GM18507 (cell line): ENCODE results near the gene CCDC3.

Source experiments
- DNase-seq: peaks from one replicate; pipeline ENCODE4 v3.0.0; 2011; ENCODE audit warnings: low read depth; ENCODE audit not compliant: insufficient read length; ENCODE audit errors: extremely low spot score
- FAIRE-seq: peaks from 2 replicates; lab custom pipeline; 2011; peaks lifted over from hg19 to GRCh38; lab: Jason Lieb, UNC

Gene CCDC3

GRCh38 chr10:12969951-12970350 lies 31.6 kb downstream of the CCDC3 start:
- FAIRE-seq (no peak), DNase-seq (no peak)

GRCh38 chr10:12966067-12966466 lies 35.4 kb downstream of the CCDC3 start:
- no peak for DNase-seq

GRCh38 chr10:12965571-12965970 lies 35.9 kb downstream of the CCDC3 start:
- FAIRE-seq = no peak
- no peak for DNase-seq

More at GRCh38 chr10:12966067-12966466, 35.4 kb downstream of the CCDC3 start:
- FAIRE-seq = no peak

GRCh38 chr10:12962556-12962955 lies 39.0 kb downstream of the CCDC3 start:
- no peak for DNase-seq
- FAIRE-seq = no peak

- DNase-seq (no peak), FAIRE-seq (no peak)
Observed at GRCh38 chr10:12961416-12962205, 39.9 kb downstream of the CCDC3 start.

GRCh38 chr10:12960941-12961340 lies 40.6 kb downstream of the CCDC3 start:
- DNase-seq (no peak), FAIRE-seq (no peak)

GRCh38 chr10:12960334-12960898 lies 41.1 kb downstream of the CCDC3 start:
- no peak for DNase-seq
- FAIRE-seq = no peak

GRCh38 chr10:12958546-12959110 lies 42.9 kb downstream of the CCDC3 start:
- FAIRE-seq (no peak), DNase-seq (no peak)

GRCh38 chr10:12957081-12957480 lies 44.4 kb downstream of the CCDC3 start:
- FAIRE-seq (no peak), DNase-seq (no peak)

- no peak for DNase-seq
- no peak for FAIRE-seq
Observed at GRCh38 chr10:12954866-12955265, 46.6 kb downstream of the CCDC3 start.

GRCh38 chr10:12950583-12951128 lies 50.9 kb downstream of the CCDC3 start:
- FAIRE-seq = no peak

GRCh38 chr10:12949248-12949647 lies 52.3 kb downstream of the CCDC3 start:
- DNase-seq = no peak
- FAIRE-seq = no peak

More at GRCh38 chr10:12950583-12951128, 50.9 kb downstream of the CCDC3 start:
- no peak for DNase-seq

- no peak for FAIRE-seq
- DNase-seq = no peak
Observed at GRCh38 chr10:12947741-12948140, 53.8 kb downstream of the CCDC3 start.

- FAIRE-seq = no peak
Observed at GRCh38 chr10:12946372-12946771, 55.1 kb downstream of the CCDC3 start.

GRCh38 chr10:12945690-12946359 lies 55.7 kb downstream of the CCDC3 start:
- no peak for FAIRE-seq
- no peak for DNase-seq

More at GRCh38 chr10:12946372-12946771, 55.1 kb downstream of the CCDC3 start:
- no peak for DNase-seq

GRCh38 chr10:12944931-12945330 lies 56.6 kb downstream of the CCDC3 start:
- DNase-seq (no peak), FAIRE-seq (no peak)

- no peak for FAIRE-seq
Observed at GRCh38 chr10:12943425-12943824, 58.1 kb downstream of the CCDC3 start.

GRCh38 chr10:12941966-12942365 lies 59.5 kb downstream of the CCDC3 start:
- FAIRE-seq (no peak), DNase-seq (no peak)

More at GRCh38 chr10:12943425-12943824, 58.1 kb downstream of the CCDC3 start:
- no peak for DNase-seq

GRCh38 chr10:12940791-12941190 lies 60.7 kb downstream of the CCDC3 start:
- DNase-seq = no peak
- FAIRE-seq = no peak

GRCh38 chr10:12938271-12938670 lies 63.2 kb downstream of the CCDC3 start:
- FAIRE-seq = no peak
- DNase-seq = no peak
